GM12865 (cell line): ENCODE results near the gene NUP35.

Source experiments
- DNase-seq: peaks from one replicate; pipeline ENCODE4 v3.0.0; 2010; ENCODE audit warnings: low read depth
- H3K4me3 ChIP-seq: 2 replicates; pipeline ENCODE4 v1.5.1; 2011; ENCODE audit warnings: mild to moderate bottlenecking, low read depth, low read length, control low read depth
- TF ChIP-seq, protein P1 (sequence below): IDR thresholded peaks from 2 replicates; pipeline ENCODE4 v1.5.1; 2011; ENCODE audit warnings: low read length, control low read depth, low read depth, inconsistent platforms; ENCODE audit not compliant: insufficient read depth; ENCODE audit errors: missing control alignments

NUP35 gene

DNA sequence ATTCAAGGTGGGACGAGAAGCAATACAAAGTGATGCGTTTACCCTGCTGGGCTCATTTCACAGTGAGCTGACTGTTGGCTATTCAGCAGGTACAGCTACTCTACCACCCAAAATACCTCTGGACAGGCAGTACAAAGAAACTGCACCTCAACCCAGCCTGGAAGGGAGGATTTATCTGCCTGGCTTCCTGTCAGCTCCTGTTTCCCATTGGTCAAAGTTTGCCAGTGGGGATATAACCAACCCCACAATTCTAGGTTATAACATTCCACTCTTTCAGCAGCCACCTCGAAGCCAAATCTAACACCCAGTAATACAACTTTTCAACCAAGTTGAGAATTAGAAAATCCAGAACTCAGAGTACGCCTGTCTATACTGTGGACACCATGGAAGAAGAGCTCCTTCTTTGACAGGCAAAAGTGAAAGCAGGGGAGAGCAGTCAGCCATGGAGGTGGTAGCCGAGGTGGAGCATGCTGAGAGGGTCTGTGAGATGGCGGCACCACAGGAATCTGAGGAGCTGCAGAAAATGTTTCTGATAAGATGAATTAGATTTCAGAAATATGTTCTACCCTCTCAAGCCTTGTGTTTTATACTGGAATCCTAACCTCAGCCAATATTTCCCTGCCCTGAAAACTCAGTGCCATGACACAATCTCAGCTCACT, 34.9 kb upstream of the NUP35 start:
- TF ChIP-seq, protein P1, sequence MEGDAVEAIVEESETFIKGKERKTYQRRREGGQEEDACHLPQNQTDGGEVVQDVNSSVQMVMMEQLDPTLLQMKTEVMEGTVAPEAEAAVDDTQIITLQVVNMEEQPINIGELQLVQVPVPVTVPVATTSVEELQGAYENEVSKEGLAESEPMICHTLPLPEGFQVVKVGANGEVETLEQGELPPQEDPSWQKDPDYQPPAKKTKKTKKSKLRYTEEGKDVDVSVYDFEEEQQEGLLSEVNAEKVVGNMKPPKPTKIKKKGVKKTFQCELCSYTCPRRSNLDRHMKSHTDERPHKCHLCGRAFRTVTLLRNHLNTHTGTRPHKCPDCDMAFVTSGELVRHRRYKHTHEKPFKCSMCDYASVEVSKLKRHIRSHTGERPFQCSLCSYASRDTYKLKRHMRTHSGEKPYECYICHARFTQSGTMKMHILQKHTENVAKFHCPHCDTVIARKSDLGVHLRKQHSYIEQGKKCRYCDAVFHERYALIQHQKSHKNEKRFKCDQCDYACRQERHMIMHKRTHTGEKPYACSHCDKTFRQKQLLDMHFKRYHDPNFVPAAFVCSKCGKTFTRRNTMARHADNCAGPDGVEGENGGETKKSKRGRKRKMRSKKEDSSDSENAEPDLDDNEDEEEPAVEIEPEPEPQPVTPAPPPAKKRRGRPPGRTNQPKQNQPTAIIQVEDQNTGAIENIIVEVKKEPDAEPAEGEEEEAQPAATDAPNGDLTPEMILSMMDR = no peak
- DNase-seq = peak; percentile 41
- peak overlapping the region; percentile 45 for H3K4me3 ChIP-seq

DNA sequence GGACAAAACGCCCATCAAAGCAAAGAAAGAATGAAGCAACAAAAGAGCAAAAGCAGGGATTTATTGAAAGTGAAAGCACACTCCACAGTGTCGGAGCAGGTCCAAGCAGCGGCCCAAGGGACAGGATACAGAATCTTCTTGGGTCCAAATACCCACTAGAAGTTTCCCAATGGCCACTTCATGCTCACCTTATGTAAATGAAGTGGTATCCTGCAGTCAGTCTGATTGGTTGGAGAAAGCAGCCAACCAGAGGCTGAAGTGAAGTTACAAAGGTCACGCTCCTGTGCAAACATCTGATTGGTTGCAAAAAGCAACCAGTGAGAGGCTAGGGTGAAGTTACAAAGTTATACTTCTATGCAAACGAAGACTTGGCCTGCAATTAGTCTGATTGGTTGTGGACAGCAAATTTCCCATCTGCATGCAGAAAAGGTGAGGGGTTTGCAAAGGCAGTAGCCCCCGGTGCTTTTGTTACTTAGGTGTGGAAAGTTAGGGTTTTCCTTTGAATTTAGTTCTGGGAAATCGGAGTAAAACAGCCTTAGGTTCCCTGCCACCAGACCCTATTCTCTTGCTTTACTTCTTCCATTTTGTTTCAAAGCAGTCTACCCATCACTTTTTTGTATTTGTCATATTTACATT, 32.8 kb upstream of the NUP35 start:
- TF ChIP-seq, protein P1 = no peak
- DNase-seq = no peak
- no peak overlapping the region for H3K4me3 ChIP-seq

DNA sequence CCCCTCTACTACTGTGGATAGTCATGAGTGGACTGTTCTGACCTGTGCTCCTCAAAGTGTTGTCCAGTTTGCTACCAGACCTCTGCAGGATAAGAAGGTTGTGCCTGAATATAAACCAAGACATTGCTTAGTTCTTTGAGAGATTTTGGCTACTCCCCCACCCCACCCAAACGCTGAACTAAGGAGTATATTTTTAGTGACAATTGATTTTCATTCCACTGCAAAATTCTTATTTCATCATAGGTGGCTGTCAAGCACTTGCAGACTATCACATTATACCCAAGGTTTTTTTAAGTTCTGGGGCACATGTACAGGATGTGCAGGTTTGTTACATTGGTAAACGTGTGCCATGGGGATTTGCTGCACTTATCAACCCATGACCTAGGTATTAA, 32.3 kb upstream of the NUP35 start:
- no peak for DNase-seq
- no peak overlapping the region for H3K4me3 ChIP-seq
- TF ChIP-seq, protein P1 = no peak

DNA sequence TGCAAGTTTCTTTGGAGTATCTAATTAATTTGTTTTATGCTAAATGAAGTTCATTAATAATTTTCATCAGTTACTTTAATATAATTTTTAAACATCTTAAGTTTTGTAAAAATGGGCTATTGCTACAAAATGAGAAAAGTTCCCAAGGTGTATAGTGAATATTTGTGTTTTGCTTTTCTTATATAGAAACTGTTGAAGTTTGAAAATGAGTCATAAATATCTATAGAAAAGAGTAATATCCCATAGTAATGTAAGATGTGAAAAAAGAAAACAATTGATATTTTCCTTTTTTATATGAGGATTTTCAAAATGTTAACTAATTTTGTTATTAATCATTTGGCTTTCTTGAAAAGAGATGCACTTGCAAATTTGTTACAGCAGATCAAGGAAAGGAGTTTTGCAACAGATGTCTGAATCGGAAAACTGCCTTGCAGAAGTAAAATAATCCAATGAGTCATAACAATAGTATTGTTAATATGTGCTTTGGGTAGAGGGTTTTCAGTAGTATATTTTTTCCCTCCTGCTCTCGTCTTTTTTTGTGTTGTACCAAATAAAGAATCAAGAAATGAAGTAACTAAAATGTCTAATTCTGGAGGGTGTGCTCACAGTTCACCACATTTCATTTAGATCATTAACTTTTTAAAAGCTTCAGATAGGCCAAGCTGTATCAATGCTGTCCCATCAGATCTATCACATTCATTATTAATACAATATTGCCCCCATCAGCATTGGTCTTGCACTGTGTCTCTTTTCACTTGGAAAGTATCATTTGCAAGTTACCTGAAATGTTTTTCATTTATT, 30.2 kb upstream of the NUP35 start:
- H3K4me3 ChIP-seq = no peak overlapping the region
- TF ChIP-seq, protein P1 = peak; percentile 8
- peak; percentile 46 for DNase-seq

DNA sequence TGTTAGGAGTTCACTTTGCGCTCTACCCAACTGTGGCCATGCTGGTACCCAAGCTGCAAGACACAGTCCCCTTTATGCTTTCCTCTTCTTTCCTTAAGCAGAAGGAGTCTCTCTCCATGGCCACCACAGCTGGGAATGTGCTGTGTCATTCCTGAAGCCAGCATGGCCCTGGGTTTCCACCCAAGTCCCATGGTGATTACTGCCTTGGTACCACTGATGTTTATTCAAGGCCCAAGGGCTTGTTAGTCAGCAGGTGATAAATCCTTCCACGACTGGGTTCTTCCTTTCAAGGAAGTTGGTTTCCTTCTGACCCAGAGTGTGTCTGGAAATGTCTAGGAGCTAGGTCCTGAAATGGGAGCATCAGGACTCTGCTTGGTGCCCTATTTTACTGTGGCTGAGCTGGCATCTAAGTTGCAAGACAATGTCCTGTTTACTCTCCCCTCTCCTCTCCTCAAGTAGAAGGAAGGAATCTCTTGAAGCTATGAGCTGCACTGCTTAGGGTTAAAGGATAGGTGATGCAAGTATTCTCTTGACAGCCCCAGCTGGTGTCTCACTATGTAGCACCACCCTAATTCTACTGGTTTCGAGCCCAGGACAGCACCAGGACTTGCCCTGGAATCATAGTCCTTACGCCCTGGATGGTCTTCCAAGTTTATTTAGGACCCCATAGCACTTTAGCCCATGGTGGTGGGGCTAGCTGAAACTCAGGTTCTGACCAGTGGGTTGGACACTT, 18.7 kb upstream of the NUP35 start:
- no peak for DNase-seq
- TF ChIP-seq, protein P1 = no peak
- no peak overlapping the region for H3K4me3 ChIP-seq

DNA sequence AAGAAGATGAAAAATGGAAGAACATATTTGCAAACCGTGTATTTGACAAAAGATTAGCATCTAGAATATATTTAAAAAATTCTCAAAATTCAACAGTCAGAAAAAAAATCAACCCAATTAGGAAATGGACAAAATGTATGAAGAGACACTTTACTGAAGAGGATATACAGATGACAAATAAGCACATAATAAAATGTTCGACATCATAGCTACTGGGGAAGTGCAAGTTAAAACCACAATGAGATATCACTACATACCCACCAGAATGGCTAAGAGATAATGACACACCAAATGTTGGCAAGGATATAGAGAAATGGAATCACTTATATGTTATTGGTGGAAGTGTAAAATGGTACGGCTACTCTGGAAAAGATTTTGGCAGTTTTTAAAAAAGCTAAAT, 11.7 kb upstream of the NUP35 start:
- TF ChIP-seq, protein P1 = no peak
- DNase-seq = no peak
- H3K4me3 ChIP-seq = no peak overlapping the region
